Thyroid gland (tissue), 4 donors: ENCODE data around the gene NUDT11.
"Not testable (repeated sequence)": the region's sequence is repeated elsewhere in the genome, so short reads cannot be mapped to it uniquely, and the experiment has no call there.

Experiments used
- CTCF ChIP-seq, 6 experiments: fragments of 200-600 bp in 3 of 6; fragments of 450-650 bp in 3 of 6; sonication (generic) in 3 of 6; IDR thresholded peaks; one replicate each; pipeline ENCODE4 v1.5.1; 2016 to 2019; ENCODE audit warnings: antibody characterized with exemption in 6 of 6, mild to moderate bottlenecking in 2 of 6, inconsistent platforms in 1 of 6, moderate library complexity in 1 of 6
- POLR2A ChIP-seq, 2 donors: fragments of 450-650 bp; IDR thresholded peaks; one replicate each; pipeline ENCODE4 v1.6.1; 2017; ENCODE audit warnings: antibody characterized with exemption in 2 of 2, mild to moderate bottlenecking in 2 of 2, moderate library complexity in 1 of 2

DNA sequence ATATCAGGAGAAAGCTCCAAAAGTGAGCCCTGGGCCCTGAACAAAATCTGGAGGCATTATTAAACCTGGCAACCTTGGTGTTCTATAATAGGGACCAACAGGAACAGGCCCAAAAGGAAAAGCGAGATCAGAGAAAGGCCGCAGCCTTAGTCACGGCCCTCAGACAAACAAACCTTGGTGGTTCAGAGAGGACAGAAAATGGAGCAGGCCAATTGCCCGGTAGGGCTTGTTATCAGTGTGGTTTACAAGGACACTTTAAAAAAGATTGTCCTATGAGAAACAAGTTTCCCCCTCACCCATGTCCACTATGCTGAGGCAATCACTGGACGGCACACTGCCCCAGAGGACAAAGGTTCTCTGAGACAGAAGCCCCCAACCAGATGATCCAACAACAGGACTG lies 14.0 kb downstream of the NUDT11 start:
- not testable (repeated sequence) for TF ChIP-seq CTCF, POLR2A (IDR thresholded peaks at IDR 0.05)
